ENCODE measurements around the gene FCHO1.
"Not testable (repeated sequence)": the region's sequence is repeated elsewhere in the genome, so short reads cannot be mapped to it uniquely, and the experiment has no call there.

The FCHO1 gene

GRCh38 chr19:17796838-17797423, 45.7 kb downstream of the FCHO1 start:
- Histone ChIP-seq H3K9me3 (ENCODE audit: control insufficient read depth, low read length) (no peaks in the 10 kb centered on the region), H3K27me3 (ENCODE audit: control insufficient read depth, insufficient read depth, low read length) (no peaks in the 10 kb centered on the region), H3K27ac (no peak overlapping the region), H3K79me2 (no peaks in the 10 kb centered on the region), H3K36me3 (ENCODE audit: control insufficient read depth, insufficient read depth, low read length) (no peaks in the 10 kb centered on the region), H3K4me2 (ENCODE audit: low read length) (no peak overlapping the region), H3K9ac (no peak overlapping the region), H3K4me3 (ENCODE audit: low read depth, low read length) (no peak overlapping the region), H2AFZ (no peak overlapping the region), H3K4me1 (peaks cover 2% of the 10 kb centered on the region)
- no peak for TF ChIP-seq CTCF (IDR thresholded peaks at IDR 0.05)

- Histone ChIP-seq H3K4me3 (ENCODE audit: low read depth, low read length) (no peak overlapping the region), H3K9ac (no peak overlapping the region), H3K4me2 (ENCODE audit: low read length) (no peak overlapping the region), H3K27me3 (ENCODE audit: control insufficient read depth, insufficient read depth, low read length) (no peaks in the 10 kb centered on the region), H3K9me3 (ENCODE audit: control insufficient read depth, low read length) (no peaks in the 10 kb centered on the region), H3K79me2 (no peaks in the 10 kb centered on the region), H2AFZ (no peak overlapping the region), H3K4me1 (peaks cover 2% of the 10 kb centered on the region), H3K36me3 (ENCODE audit: control insufficient read depth, insufficient read depth, low read length) (no peaks in the 10 kb centered on the region), H3K27ac (no peak overlapping the region)
- TF ChIP-seq CTCF (IDR thresholded peaks at IDR 0.05), result no peak
Observed at GRCh38 chr19:17797424-17798201, 46.3 kb downstream of the FCHO1 start.

GRCh38 chr19:17798599-17798998, 47.3 kb downstream of the FCHO1 start:
- not testable (repeated sequence) for H3K4me1 ChIP-seq; H3K4me3 ChIP-seq (ENCODE audit: low read depth, low read length); H3K27me3 ChIP-seq (ENCODE audit: control insufficient read depth, insufficient read depth, low read length); H3K9me3 ChIP-seq (ENCODE audit: control insufficient read depth, low read length); H3K27ac ChIP-seq; H3K4me2 ChIP-seq (ENCODE audit: low read length); H3K9ac ChIP-seq; H3K36me3 ChIP-seq (ENCODE audit: control insufficient read depth, insufficient read depth, low read length); H2AFZ ChIP-seq; H3K79me2 ChIP-seq

GRCh38 chr19:17802137-17802858, 51.0 kb downstream of the FCHO1 start:
- Histone ChIP-seq H3K4me3 (ENCODE audit: low read depth, low read length) (no peak overlapping the region), H3K27ac (no peak overlapping the region), H2AFZ (no peak overlapping the region), H3K36me3 (ENCODE audit: control insufficient read depth, insufficient read depth, low read length) (no peaks in the 10 kb centered on the region), H3K79me2 (no peaks in the 10 kb centered on the region), H3K4me2 (ENCODE audit: low read length) (no peak overlapping the region), H3K9me3 (ENCODE audit: control insufficient read depth, low read length) (no peaks in the 10 kb centered on the region), H3K4me1 (no peaks in the 10 kb centered on the region), H3K9ac (no peak overlapping the region), H3K27me3 (ENCODE audit: control insufficient read depth, insufficient read depth, low read length) (no peaks in the 10 kb centered on the region)
- no peak for TF ChIP-seq CTCF (IDR thresholded peaks at IDR 0.05)

- Histone ChIP-seq H3K9ac (no peak overlapping the region), H3K4me2 (ENCODE audit: low read length) (no peak overlapping the region), H3K9me3 (ENCODE audit: control insufficient read depth, low read length) (no peaks in the 10 kb centered on the region), H2AFZ (no peak overlapping the region), H3K27me3 (ENCODE audit: control insufficient read depth, insufficient read depth, low read length) (no peaks in the 10 kb centered on the region), H3K79me2 (no peaks in the 10 kb centered on the region), H3K4me3 (ENCODE audit: low read depth, low read length) (no peak overlapping the region), H3K36me3 (ENCODE audit: control insufficient read depth, insufficient read depth, low read length) (no peaks in the 10 kb centered on the region), H3K27ac (no peak overlapping the region), H3K4me1 (no peaks in the 10 kb centered on the region)
- no peak for TF ChIP-seq CTCF (IDR thresholded peaks at IDR 0.05)
Observed at GRCh38 chr19:17803264-17803896, 52.1 kb downstream of the FCHO1 start.

Data from parathyroid adenoma (tissue), 2 donors.